Activated gamma-delta T cell treated with Interleukin-2 at 50 U/mL for 16 hours (primary cell): ENCODE measurements around the gene CD164L2.
A peak's percentile ranks its signal among the peaks of the same experiment; 100 is the strongest.
"Not testable (repeated sequence)": the region's sequence is repeated elsewhere in the genome, so short reads cannot be mapped to it uniquely, and the experiment has no call there.

ENCODE experiments used
- DNase-seq: peaks from one replicate; pipeline ENCODE4 v3.0.0-alpha.2; 2020

Gene CD164L2

DNA sequence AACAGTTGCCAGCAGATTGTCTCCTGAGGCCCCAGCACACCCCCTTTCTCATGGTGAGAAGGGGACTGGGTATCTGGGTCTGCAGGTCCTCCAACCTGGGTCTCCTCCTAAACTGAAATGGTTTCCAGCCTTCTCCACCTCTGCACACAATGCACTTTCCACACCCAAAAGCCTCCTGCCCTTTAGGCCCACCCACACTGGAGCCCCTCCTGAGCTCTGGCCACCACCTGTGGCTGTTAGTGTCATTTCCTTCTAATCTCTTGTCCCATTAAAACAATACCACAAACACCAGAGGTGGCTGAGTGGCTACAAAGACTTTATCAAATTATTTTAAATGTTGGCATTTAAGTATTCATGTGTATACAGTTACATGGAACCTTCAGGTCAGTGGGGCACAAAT, 20.8 kb upstream of the CD164L2 start:
- DNase-seq: no peak

DNA sequence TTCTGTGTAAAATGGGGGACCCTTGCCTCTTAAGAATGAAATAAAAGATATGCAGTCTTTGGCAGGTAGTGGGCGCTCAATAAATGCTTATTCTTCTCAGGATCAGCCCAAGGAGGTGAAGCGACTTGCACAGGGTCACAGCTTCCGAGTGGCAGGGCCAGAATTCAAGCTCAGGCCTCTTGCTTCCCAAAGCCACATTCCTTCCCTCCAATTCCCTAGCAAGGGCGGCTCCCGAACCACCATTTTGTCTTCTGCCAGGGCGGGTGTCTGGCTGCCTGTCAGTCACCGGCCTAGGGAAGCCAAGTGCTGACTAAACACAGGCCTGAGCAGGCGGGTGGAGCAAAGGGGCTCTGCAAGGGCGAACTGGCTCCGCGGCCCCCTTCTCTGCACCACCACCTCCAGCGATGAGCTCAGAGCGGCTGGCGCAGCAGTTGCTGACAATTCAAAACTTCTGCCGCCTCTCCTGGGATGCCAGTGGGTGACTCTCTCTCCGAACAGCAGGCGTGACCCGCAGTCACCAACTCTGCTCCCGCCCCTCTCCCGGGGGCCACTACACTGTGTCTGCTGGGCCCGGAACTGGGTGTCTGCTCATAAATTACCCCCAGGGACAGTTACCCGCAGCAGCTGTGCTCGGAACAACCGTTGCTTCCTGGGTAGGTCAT, 20.1 kb upstream of the CD164L2 start:
- DNase-seq: peak; percentile 33

DNA sequence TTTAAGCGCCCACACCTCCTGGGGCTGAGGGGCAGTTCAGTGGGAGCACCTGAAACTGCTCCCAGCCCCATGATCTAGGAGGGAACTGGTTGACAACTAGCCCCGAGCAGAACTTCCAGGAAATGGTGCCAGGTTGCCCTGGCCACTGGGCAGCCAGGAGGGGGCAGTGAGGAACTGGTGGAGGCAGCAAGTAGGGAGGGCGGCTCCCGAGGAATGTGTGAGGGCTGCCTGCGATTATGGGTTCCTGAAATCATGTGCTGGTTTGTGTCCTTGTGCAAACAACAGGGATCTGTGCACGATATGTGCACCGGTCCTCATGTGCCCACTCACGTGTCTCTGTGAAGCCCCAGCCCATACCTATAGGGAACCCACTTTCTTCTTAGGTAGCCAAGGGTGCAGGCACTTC, 19.2 kb upstream of the CD164L2 start:
- DNase-seq: no peak

DNA sequence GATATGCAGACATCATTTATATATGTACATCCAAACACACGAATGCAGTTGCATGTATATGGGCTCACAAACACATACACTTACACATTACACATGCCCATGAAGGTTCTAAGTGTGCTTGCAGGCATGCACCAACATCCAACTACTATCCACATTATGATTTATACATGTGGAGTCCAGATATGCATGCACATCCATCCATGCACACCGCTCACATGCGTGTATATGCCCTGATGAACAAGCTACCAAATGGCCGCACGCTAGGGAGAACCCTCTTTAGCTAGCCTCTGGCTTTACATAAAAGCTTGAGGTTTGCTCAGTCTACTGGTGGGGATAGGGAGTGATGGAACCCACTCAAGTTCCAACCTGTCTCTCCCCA, 17.8 kb upstream of the CD164L2 start:
- no peak for DNase-seq

DNA sequence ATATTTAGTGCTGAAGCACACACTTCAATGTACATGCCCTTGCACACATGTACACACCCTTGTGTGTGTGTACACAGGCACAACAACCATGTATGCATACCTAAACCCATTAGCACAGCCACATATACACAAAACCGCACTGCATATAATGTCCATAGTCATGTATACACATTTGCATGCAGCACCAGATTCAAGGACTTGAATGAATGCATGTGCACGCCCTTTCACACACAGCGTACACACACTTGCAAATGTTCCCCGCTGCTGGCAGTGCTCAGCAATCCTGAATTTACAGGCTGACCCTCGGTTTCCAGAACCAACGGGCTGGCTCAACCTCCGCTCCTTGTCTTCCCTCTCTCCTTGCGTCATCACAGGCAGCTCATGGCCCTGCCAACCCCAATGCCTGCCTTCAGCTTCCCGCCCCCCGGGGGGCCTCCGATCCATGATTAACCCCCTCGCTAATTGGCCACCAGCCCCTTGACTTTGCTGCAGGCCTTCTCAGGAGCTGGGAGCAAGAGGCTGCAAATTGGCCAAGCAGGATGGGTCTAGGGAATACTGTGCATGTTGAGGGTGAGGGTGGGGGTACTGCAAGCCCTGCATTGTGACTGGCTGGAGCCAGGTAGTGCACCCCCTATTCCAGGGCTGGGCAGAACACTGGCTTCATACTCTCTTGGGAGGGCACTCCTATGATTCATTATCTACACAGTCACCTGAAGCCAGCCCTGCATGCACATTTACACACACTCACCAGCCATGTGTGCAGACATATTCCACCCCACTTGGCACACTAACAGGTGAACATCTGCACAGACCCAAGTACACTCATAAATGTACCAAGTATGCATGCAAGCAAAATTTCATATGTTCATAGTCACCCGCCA, 17.2 kb upstream of the CD164L2 start:
- no peak for DNase-seq

DNA sequence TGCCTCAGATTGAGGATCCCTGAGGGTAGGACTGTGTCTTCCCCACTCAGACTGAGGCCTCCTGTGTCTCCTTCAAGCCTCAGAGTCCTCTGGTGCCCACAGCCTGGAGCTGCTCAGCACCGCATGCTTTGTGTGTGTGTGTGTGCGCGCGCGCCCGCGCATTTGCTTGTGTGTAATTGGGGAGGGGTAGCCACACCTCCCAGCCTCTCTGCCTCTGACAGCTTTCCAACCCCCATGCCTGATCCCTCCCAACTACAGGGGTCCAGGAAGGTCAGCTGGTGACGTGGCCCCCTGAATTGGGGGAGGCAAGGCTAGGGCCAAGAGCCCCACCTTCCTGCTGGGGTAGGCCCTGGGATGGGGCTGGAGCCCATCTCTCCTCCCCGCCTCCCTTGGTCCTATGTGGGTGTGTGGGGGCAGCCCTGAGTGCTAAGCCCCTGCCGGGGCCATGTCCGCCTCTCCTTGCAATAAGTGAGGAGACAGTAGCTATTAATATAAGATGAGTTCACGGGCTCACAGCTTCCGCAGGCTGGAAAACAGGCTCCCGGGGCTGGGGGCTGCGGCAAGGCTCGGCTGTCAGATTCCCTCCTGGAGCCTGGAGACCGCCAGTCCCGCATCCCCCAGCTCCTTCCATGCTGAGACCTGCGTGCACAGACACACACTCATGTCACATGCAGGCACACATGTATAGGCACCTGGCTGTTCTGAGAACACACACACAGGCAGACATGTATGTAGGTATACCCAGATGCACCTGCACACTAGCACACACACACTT, 16.3 kb upstream of the CD164L2 start:
- no peak for DNase-seq

DNA sequence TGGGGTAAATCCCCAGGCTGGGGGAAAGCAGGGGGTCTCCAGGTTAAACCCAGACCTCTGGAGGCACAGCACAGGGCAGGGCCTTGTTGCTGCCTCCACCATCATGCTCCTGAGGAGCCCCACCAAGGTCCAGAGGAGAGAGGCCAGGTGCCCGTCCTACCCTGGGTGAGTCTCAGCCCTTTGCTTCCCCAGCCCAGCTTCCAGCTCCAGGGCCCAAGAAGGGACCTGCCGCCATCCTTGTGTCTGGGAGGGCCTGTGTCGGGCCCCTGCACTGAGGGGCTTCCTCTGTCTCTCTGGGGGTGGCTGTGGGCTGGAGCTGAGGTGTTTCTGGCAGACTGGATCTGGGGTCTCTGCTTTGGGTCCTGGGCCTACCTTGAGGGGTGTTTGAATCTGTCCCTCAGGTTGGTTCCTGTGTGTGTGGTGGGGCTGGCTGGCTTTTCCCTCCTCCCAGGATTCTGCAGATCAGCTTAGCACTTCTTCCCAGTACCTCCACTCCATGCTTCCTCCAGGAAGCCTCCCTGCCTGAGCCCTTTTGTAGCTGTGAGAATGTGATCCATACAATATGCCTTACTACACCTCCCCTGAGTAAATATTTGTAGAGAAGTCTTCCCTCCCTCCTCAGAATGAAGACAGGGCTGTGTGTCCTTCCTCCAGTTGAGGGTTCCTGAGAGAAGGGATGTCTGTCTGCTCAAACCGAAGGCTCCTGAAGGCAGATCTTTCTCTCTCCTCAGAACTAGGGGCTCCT, 15.4 kb upstream of the CD164L2 start:
- no peak for DNase-seq

DNA sequence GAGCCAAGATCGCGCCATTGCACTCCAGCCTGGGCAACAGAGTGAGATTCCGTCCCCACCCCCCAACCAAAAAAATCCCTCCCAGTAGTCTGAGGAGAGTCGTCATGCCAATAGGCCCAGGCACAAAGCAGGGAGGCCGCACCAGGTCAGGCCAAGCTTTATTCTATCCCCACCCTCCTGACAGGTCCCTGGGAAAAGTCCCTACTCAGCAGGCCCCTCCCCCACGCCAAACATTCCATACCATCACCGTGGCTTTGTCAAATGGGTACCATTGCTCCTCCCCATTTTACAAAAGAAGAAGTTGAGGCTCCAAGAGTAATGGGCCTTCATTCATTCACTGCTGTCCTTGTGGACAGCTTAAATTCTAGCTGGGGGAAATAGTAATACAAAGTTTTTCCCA, 14.6 kb upstream of the CD164L2 start:
- no peak for DNase-seq

DNA sequence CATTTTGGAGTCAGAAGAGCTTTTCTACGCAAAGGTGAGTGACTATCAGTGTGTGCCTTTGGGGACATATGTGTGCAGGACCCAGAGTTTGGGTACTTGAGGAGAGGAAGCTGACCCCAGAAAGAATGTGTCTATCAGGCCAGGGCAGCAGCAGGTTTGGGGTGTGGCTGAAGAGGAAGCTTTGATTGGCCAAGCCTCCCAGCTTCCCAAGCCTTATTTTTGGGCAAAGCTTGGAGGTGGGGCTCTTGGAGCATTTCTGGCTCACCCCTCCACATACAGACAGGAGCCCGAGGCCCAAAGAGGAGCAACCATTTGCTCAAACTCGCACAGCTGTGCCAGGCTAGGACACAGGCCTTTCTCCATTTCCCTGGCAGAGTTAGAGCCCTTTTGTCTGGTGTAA, 14.0 kb upstream of the CD164L2 start:
- no peak for DNase-seq

DNA sequence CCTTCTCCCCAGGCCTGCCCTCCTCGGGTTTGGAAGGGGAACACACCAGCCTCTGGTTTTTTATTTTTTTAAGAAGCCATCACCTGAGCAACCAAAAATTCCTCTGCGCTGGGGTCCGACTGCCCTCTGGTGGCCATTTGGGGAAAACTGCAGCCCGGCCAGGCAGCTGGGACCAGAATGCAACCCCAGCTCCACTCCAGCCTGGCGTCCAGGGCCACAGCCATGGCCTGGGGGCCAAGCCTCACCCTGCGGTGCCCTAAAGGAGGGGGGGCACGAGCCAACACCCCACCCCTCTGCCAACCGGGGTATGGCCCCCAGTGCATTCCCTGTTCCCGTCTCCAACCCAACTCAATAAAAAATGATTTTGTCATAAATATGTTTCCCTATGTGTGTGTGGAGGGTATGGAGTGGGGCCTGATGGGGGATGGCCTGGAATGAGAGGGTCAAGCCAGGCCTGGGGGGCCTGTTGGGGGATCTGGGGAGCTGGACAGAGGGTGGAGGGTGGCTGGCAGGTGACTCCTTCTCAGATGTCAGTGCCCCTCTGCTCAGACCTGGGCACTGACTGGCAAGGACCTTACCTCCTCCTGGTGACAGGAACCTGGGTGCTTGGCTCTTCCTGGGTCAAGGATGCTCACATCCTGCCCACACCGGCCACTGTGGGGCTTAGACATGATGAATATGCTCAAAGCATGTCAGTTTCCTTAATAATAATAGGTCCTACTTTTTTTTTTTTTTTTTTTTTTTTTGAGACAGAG, 12.5 kb upstream of the CD164L2 start:
- peak; percentile 75 for DNase-seq

DNA sequence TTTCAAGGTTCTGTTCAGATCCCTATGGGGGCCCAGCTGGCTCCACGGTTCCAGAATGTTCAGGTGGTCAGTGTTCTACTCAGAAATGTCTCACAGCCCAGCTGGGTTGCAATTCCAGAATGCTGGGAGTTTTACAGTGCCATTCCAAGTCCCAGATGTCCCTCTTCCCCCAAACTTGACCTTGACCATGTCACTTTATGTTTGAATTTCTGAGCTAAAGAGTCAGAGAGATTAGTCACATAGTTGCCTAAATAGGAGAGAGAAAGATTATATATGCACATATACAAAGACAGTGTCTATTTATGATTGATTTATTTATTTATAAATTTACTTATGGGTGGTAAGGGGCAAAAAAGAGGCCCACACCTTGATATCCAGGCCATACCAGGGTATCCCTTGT, 11.8 kb upstream of the CD164L2 start:
- no peak for DNase-seq

DNA sequence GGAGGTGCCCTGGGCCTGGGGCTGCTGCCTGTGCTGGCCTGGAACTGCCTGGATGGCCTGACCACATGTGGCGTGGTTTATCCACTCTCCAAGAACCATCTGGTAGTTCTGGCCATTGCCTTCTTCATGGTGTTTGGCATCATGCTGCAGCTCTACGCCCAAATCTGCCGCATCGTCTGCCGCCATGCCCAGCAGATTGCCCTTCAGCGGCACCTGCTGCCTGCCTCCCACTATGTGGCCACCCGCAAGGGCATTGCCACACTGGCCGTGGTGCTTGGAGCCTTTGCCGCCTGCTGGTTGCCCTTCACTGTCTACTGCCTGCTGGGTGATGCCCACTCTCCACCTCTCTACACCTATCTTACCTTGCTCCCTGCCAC, 11.1 kb upstream of the CD164L2 start:
- DNase-seq: no peak

DNA sequence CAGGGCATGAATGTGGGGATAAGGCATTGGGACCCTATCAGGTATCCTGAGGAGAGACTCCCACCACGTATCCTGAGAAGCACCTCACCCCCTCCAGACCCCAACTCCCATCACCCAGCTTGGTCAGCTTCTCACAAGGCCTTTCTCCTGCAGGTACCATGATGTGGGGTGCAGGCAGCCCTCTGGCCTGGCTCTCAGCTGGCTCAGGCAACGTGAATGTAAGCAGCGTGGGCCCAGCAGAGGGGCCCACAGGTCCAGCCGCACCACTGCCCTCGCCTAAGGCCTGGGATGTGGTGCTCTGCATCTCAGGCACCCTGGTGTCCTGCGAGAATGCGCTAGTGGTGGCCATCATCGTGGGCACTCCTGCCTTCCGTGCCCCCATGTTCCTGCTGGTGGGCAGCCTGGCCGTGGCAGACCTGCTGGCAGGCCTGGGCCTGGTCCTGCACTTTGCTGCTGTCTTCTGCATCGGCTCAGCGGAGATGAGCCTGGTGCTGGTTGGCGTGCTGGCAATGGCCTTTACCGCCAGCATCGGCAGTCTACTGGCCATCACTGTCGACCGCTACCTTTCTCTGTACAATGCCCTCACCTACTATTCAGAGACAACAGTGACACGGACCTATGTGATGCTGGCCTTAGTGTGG, 10.6 kb upstream of the CD164L2 start:
- DNase-seq: no peak

DNA sequence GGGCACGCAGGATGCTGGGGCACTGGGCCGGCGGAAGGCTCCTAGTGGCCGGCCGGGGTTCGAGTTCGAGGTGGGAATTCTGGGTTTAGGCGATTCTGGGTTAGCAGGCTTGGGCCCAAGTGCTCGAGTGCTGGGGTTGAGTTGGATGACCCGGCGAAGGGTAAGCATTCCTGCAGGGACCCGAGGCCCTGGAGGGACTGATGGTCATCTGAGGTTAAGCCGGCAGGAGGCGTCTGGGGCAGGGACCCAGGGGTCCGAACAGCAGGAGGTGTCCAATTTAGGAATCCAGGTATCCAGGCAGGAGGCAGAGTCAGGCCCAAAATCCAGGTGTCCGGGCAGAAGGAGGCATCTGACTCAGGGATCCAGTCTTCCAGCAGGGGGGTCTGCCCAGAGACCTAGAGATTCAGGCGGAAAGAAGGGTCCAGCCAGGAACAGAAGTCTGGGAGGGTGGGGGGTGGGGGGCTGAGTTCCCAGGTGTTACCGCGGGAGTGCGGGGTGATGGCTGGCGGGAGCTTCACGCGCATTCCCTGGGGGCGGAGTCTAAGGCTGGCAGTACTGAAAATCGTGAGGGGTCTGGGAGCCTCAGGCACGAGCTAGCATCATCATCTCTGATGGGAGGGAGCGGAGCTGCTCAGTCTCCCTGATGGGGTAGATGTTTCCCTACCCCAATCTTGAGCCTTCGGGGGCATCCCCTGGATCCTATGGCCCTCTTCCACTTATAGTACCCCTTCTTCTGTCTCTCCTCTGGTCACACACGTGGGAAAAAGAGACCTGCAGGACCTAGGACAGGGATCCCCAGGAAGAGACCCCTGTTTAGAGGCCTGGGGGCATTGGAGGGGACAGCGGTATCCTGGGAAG, 9.9 kb upstream of the CD164L2 start:
- no peak for DNase-seq

DNA sequence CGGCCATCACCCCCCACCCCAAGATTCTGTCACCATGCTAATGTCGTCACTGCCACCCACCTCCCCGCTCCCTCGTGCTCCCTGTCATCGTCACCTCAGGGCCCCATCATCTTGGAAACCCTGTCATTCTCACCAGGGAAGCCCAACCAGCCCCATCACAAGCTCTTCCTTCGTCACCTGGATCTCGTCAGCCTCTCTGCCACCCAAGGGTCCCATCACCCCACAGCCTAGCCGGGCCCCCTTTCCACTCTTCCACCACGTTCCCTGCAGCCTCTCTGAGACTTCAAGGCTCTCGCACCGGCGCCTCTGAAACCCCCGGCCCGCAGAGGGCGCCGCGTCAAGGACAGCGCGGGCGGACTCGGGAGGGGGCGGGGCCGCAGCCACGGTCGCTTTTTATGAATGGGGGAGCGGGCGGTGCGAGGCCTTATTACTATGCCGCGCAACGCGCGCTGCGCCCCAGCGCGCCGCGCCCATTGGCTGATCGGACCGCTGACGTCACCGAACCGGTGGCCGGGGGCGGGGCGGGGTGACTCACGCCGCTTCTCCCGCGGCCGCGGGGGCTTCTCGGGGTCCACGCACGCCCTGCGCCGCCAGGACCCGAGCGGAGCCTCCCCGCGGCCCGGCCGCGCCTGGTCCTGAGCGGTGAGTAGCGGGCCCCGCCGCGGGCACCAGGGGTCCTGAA, 9.1 kb upstream of the CD164L2 start, which contains the start of gene GPR3:
TSS of gene GPR3 (plus strand) at position 527 of the 682 bp plus-strand sequence. CDS start 1,177 bp downstream, outside the sequence.
- peak; percentile 91 for DNase-seq

DNA sequence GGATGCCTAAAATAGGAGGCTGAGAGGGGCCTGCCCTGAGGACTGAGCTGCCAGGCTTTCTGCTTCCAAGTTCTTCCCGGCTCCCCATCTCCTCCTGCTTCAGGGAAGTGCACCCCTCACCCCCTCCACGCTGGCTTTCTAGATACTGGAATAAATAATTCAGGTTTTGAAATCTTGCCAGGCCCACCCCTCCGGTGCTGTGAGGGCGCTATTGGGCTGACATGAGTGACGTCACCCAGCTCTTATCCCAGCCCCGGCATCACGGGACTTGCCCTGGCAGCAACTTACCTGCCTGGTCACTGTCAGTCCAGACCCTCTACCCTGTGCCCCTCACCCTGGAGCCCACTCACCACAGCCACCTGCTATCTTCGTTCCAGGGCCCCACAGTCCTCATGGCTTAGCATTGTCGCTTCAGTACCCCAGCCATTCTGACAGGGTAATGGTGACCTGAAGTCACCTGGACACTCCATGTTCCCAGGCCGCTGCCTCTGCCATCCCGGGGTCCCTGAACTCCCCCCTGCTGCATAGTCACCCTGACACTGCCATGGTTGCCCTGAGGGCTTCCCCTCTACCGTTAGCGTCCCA, 8.5 kb upstream of the CD164L2 start:
- DNase-seq: no peak

DNA sequence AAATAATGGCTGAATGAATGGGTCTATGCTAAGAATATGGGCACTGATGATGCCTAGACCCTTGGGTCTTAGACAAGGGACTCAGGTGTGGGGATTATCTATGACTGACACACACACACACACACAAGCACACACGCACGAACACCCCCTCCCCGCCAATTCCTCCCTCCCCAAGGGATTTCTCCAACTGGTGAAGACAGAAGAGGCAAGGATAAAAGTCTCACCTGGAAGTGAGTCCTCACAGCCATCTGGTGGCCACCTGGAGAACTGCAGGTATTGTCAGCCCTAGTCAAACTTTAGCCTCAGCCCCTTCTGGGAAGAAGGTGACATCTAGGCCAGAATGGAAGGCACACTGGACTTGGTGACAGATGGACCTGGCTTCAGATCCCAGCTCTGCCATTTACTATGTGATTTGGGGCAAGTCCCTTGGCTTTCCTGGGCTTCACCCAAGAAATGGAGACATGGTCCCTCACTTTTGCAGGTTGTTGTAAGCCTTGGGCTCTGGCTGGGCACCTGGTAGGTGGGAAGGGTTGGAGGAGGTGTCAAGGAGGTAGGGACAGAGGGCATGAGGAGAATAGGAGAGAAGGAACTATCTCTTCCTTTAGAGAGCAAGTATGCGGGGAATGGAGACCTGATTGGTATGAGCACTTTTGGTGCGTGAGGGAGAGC, 5.3 kb upstream of the CD164L2 start:
- peak; percentile 76 for DNase-seq

DNA sequence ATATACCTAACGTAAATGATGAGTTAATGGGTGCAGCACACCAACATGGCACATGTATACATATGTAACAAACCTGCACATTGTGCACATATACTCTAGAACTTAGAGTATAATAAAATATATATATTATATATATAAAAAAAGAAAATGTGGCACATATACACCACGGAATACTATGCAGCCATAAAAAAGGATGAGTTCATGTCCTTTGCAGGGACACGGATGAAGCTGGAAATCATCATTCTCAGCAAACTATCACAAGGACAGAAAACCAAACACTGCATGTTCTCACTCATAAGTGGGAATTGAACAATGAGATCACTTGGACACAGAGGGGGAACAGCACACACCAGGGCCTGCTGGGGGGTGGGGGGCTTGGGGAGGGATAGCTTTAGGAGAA, 1.7 kb upstream of the CD164L2 start:
- not testable (repeated sequence) for DNase-seq

DNA sequence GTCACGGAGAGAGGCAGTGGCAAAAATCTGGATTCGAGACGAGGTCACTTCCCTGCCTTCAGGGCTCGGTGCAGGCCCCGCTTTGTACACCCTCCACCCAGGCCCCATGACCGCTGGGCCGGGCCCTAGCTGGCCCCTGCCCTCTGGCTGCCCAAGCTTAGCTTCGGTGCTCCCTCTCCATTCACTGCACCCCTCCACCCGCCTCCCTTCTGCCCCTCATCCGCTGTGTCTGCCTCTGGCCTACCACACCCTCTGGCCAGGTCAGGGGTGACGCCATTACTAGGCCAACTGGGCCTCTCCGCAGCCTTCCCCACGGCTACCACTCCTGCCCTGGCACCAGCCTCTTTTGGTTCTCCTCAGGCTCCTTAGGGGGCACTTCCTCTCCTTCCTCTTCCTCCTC, 528 bp upstream of the CD164L2 start:
- DNase-seq: no peak
